Activated CD4-positive, alpha-beta T cell treated with anti-CD3 and anti-CD28 coated beads, Interleukin-2, amount 50 U/mL, for 48 hours (primary cell): ENCODE results near the gene RELN.

Experiments
- DNase-seq, 2 experiments: peaks; one replicate each; pipeline ENCODE4 v3.0.0-alpha.2; 2020

Gene RELN

DNA sequence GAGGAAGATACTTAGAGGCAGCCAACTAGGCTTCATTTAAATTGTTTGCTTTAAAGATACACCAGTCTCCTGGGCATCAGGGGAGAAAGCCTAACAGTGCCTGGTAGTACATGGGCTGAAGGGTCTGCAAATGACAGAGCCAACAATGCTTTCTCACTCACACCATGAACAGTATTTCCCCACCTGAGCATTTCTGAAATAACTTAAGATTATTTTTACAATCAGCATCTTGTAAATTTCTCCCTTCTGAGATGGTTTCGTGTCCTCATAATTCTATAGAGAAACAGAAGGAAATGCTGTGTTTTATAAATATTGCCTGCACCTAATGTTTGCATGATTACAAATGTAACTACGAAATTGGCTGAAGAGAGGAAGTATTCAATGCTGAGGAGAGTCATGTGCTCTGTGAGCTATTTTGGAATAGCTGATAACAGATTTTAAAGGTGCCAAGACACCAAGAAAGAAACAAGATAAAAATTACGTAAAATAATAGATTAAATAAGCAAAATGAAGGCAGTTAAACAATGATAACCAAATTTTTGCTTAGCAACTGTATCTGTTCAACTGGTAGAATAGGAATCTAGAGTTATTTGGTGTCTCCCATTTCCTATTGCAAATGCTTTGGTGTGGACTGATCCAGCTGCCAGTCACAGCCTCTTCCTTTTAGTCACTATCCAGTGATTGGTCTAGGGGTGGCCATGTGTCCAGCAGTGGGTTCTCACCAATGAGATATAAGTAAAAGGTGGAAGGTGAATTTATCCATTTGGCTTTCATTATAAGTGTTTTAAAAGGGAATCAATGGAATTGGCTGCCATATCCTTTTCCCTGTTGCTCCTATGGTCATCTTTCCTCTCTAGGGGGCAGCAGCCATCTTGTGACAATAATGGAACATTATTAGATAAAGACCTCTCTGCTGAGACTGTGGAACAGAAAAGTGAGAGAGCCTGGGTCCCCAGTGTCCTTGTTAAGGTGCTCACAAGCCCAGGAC lies 375.5 kb downstream of the RELN start:
- no peak for DNase-seq

DNA sequence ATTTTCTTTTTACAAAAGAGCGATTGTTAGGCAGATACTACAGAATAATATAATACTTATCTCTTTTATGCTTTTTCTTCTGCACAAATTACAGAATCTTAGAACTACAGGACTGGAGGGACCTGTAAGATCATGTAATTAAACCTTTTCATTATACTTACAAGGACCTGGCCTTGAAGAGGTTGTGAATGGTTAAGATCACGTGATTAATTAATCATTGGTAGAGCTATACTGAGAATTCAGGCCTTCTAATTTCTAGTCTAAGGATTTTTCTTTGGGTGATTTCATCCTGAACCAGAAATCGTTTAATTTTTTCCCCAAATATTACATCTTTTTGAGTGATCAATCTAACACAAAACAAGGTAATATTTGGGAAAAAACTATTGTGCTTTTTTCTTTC lies 379.7 kb downstream of the RELN start:
- no peak for DNase-seq

DNA sequence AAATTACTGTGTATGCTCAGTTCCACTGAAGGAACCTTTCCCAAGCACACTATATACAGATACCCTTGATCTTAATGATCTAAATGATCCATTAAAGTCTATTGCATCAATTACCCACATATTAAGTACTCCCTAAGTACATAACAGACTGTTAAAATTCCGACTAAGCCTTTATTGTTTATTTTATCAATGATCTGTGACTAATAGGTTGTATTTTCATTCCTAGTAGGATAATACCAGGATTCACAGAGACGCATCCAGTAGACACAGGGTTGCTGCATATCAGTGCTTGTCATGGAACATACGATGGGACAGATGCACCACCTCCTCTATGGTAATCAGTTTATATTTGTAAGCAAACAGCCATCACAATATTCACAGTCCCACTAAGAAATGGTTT lies 383.8 kb downstream of the RELN start:
- no peak for DNase-seq

DNA sequence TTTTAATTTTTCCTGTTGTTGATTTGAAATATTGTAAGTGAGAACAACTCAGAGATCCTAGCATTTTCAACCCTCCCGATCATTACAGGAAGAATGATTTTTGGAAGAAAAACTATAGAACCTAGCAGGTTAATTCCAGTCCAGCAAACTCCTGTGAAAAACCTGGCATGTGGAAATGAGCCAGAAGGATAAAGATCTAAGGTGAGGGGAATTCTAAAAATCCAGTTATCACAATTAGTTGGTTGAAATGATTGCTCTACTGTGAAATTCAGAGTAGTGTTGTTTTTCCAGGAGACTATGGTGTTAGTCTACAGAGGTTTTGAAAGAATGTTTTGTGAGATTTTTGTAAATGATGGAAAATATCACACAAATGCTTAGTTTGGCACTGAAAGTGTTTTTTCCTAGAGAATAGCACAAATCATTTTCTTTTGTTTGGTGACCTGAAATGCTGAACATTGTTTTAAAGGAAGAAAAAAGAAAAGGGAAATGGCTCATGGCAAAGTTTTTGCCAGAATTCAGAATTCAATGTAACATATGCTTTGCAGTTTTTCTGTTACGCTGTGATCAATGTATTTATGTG lies 391.0 kb downstream of the RELN start:
- no peak for DNase-seq

DNA sequence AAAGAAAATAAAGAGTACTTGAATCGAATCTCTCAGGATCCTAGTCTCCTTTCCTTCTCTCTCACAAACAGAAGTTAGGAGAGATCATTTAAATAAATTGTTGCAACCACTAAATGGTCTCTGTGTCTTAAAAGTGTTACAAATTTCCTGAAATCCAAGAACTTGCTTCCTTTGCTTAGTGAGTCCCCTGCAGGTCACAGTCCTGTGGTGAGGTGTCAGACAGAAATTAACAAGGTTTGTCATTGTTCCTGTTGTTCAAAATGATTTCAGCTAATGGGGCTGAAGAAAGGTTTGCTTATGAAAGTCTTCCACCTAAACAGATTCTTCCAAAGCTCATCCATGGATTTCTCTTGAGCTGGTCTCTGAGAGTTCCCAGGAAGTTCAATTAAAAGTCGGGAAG lies 391.9 kb downstream of the RELN start:
- no peak for DNase-seq

DNA sequence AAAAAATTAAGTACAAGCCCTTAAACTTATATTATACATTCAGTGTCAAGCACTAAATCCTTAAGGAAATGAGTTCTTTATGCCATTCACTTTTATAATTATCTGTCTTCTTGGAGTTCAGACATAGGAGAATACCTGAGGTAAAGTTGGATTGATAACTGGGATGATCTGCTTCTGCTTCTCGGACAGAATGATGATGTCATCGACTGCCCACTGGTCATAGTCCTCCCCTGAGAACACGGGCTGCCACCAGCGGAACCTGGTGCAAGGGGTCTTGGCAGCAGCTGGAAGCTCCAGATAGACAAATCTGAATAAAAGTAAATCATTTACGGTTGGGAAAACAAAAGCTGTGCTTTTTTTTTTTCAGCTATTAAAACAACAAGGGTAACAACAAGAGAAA lies 395.3 kb downstream of the RELN start:
- no peak for DNase-seq

DNA sequence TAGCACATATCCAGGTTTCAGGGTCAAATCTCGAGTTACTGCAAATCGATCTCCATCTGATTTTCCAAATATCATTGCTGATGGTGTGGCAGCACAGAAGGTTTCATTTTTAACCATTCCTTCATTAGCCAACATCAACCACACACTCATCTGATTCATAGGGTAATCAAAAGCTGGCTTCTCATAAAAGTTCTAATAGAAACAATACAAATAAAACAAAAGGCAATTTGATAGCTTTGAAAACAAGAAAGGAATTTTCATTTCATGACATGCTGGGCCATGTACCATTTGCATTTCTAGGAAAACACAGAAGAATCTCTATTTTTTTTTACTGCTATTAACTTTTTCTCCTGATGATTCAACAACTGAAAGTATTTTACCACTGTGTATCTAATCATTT lies 395.8 kb downstream of the RELN start:
- DNase-seq, result no peak

DNA sequence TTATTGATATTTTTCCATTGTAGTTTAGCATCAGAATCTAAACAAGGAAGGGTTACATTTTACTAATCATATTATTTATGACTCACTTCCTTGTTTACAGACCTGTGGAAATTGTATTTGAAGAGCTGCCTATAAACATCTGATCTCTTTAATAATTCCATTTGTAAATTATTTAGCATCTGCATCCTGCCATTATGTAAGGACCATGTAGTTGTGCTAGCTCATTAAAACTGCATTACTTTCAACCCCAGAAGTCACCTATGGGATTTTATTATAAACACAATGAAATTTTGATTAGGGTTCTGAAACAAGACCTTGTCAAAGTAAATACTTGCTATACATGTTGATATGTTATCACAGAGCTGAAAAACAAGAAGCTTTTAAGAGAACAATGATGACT lies 396.6 kb downstream of the RELN start:
- no peak for DNase-seq

DNA sequence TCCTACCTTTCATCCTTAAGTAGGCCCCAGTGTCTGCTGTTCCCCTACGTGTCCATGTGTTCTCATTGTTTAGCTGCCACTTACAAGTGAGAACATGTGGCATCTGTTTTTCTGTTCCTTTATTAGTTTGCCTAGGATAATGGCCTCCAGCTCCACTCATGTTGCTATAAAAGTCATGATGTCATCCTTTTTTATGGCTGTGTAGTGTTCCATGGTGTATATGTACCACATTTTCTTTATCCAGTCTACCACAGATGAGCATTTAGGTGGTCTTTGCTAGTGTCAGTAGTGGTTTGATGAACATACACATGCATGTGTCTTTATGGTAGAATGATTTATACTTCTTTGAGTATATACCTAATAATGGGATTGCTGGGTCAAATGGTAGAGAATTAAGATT lies 397.3 kb downstream of the RELN start:
- DNase-seq, result no peak

DNA sequence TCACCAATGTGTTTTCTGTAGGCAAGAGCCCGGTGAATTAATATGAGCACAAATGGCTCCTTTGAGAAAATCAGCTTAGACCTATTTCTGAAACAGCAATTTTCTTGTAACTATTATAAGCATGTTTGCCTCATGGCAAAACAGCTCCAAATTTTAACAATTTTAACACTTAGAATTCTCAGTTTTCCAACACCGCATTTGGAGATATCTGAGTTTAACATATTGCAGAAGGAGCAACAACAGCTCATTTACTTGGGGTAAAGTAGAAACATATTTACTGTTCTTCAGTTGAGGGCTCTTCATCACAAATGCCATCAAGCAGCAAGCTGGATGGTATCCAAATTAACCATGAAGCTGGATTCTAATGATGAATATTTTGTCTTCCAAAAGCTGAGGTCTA lies 409.4 kb downstream of the RELN start:
- DNase-seq, result no peak

DNA sequence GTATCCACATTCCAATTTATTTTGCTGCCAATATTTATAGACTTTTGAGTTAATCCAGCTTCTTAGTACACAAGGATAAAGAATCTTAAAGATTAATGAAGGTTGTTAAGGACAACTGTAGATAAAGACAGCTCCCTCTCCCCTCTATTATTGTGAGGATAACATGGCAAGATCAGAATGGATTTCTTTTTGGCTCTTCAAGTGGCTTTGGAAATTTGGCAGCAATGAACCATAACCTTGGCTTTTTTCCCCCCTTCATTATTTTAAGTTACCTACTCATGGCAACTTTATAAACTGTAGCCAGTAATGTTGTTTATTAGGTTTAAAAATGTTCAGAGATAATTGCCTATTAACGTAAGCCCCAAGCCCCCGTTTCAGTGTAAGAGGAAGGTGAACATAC lies 412.4 kb downstream of the RELN start:
- DNase-seq, result no peak

DNA sequence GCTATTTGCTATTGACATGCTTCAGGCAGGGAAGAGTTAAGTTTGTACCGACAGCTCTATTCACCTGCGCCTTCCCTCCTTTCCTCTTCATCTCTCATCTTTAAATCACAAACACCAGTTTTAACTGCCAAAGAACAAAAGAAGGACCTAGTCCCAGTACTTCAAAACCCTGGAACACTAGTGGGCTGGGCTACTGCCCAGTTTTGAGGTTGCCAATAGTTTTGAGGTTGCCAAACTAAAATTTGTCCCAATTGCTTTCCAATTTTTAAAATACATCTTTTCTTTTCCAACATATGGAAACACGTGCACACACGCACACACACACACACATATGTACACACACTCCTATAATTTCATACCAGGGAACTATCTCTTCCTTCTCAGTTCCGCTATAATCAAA lies 412.8 kb downstream of the RELN start:
- no peak for DNase-seq

DNA sequence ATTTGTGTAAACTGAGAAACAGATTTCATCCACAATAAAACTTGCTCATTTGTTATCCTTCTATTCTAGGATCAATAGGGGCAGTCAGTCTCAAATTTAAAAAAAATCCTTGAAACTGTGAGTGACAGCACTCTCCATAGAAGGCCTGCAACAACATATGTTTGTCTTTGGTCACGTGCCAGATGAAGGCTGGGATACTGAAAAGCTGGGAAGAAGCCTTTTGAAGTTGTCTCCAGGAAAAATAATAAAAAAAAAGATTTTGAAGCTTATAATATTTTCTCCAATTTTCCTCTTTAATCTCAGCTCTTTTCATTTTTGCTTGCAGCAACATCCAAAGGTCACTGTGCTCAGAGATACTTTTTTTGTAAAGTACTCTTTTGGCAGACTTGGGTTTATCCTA lies 414.9 kb downstream of the RELN start:
- DNase-seq, result no peak

DNA sequence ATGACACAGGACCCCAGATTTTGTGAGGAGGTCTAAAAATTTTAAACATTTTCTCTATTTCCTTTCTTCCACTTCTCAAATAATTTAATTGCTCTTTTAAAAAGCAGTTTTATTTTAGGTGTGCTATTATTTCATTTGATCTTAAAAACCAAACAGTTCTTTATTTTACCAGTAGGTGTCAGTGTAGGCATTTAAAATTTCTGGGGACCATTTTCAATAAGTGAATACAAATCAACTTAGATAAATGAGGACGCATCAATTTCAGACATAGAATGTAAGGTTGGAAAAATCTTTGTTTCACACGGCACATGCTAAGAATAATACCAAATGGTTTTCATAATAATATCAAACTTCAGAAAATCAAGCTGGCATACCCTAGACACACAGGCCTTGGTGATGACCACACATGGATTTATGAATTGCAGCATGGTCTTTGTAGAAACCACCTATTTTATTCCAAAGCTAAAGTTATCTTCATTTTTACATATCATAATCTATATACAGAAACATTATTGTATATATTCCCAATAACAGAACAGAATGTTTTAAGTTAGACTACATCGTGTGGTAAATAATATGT lies 415.9 kb downstream of the RELN start:
- DNase-seq, result no peak

DNA sequence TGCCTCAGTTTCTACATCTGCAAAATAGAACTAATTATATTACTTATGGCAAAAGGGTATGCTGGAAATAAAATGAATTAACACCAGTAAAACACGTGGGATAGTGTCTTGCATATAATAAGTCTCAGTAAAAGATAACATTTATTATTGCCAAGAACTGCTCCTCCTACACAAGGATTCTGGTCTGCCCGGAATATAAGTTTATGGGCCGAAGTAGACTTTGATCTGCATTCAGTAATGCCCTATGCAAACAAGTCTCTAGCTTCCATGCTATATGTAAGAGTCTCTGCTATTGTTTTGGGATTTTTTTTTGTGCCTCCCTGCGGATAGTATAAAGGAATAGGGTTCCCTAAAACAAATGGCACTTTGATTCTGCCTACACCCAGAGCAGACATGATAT lies 417.9 kb downstream of the RELN start:
- no peak for DNase-seq

DNA sequence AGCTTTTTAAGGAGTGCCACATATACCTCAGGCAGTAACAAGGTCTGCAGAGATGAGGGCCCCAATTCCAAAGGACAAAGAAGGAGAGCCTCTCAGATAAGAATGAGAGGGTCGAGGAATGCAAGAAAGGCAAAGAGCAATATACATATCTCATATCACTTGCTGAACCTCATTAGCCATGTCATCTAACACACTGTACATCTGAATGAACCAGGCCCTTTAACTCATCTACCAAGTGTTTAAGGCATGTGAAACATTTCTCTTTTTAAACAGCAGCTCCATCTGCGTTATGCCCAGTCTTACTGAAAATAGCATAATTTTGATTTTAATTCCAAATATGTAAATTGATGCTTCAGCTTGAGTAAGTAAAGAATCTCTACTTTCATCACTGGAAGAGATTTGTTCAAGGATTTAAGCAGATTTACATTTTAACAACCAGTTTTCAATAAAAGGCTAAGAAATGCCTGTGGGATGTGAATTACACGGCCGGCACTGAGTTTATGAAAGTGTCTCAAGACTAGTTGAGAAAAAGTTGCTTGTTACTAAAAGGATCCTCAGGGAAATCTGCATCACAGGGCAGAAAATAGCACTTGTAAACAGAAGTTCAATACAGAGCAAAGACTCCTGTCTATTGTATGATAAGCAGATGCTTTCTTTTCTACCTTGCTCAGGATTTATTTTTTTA lies 419.7 kb downstream of the RELN start:
- DNase-seq, result no peak

DNA sequence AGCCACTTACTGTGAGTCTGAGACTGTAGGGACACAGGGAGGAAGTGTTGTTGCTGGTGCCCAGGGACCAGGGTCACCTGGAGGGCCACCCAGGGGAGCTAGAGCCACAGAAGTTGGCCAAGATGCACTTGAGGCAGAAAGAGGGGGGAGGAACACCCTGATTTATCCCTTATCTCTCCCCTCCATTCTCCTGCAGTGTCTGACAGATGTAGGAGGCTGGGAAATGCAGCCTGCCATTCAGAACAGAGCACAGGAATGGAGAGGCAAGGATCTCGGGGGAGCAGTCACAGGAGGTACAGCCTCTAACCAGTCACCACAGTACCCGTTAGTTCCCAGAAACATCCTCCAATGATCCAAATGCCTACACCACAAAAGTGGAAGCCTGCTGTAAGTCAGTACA lies 425.0 kb downstream of the RELN start:
- no peak for DNase-seq

DNA sequence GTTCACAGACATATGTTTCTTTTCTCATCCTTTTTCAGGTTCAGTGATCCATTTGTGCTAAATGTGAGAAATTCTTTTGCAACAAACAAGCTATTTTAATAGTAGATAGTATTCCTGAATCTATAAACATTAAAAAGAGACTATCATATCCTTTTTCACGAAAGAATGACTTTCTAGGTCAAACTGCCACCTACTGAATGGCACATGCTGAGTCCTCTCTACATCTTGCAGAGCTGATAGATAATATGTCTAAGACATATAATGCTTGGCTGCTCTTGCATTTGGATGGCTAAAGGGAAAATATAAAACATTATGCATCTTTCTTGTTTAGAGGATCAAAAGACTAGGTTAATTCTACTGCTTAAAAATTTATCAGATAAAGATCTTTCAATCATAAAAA lies 429.3 kb downstream of the RELN start:
- DNase-seq, result no peak

DNA sequence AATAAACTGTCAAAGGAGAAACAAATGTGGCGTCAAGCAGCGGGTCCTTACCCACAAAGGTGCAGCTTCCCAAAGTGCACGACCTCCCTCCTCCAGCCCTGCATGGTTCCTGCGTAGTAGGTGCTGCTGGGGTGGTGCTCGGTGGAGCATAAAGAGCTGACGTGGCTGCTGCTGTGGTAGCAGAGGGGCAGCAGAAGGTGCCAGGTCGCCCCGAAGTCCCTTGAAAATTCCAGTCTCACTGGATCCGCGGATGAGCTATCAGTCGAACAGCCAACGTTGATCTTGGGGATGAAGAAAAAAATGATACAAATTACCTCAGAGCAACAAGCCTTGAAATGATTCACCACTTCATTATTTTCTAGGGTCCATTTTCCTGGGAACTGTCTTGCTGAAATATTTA lies 438.4 kb downstream of the RELN start:
- DNase-seq, result no peak

DNA sequence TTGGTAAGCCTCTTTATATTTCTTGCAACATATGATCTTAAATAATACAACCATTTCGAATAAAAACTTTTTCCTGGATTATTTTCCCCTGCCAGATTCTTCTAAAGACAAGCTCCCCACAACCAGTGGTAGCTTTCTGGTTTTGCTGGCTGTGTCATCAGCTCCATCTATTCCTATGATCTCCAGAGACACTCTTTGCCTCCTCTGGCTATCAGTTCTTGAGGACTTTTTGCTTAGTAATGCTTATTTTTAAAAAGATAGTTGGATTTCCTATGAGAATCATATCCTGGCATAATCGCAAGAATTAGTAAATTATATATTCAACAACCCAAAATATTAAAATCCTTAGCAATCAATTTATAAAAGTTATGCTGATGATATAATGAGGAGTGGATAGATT lies 439.7 kb downstream of the RELN start:
- DNase-seq, result no peak

DNA sequence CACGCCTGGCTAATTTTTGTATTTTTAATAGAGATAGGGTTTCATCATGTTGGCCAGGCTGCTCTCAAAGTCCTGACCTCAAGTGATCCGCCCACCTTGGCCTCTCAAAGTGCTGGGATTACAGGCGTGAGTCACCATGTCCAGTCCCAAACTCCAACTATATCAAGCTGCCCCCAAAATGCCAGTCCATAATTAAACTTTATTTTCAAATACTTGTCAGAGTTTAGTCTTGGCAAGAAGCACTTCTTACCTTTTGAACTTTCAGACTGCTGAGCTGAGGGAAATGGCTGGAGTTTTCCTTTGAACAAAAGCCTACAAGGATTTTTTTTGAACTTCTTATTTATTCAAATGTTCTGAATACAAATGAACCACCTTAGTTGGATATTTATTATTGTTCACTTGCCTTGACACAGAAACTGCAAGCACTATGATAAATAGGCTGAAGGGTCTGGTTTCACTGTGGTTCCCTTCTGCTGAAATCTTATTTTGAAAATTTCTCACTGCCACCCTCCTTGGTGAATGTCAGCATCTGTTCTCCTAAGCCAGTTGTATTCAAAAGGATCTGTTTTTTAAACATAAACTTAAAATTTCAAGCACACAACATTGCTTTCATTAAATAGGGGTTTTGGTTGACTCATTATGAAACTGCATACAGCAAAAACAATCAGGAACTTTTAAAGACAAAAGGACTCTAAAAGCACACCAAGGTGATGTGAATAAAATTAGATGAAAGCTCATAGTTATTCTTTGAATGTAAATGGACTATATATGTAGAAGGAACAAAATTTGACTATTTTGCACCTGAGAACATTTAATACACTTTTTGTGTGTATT lies 441.8 kb downstream of the RELN start:
- DNase-seq, result no peak

DNA sequence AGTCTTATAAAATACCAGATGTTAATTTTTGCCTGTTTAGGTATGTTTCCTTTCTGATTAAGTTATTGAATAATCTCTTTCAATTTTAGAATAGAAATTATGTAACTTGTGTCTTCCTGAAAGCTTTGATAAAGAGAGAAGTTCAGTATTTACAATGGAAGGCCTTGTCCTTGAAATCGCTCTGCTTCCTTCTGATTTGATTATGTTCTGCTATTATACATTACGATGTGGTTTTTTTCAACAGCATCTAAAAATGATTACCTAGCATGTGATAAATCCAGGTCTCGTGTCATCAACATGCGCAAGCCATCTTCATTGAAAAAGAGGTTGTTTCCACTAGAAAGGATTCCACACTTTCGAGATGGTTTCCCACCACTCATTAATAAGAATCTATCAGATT lies 447.0 kb downstream of the RELN start:
- DNase-seq, result no peak

DNA sequence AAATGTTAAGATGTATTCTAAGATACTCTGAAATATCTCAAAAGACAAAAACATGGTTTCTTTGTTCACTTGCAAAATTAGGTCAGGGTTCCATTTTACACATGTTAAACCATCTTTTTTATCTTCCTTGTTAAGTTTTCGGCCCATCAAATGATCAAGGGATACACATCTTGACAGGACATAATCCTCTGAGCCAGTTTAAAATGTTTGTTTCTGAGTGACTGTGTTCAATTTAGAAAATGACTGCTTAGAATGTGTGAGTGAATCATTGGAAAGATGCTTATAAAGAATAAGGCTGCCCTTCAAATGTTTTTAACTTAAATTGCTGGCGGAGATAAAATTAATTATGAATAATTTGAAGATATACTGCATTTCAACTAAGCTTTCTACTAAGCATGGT lies 447.5 kb downstream of the RELN start:
- DNase-seq, result no peak
